Heart left ventricle (tissue), 16 donors: ENCODE results near the gene SRSF8. TPM values are rescaled to one million over a fixed set of nuclear protein-coding genes. Genes with fewer than 3 reads are reported as not detected.
A peak's percentile ranks its signal among the peaks of the same experiment; 100 is the strongest.

ENCODE experiments used
- ATAC-seq, 4 donors: fragments of 200-7000 bp; cut with Tn5 transposase; one replicate each; pipeline ENCODE4 v1.9.1; 2020 to 2022; ENCODE audit warnings: moderate library complexity in 4 of 4, mild to moderate bottlenecking in 3 of 4, moderate number of reproducible peaks in 1 of 4
- DNase-seq, 5 donors: peaks; one replicate each; pipeline ENCODE4 v3.0.0-alpha.2; 2020
- H3K27ac ChIP-seq, 12 donors: fragments of 200-600 bp; sonication (generic) in 4 of 12; one replicate each; pipeline versions ENCODE4 v1.5.0 to v1.8.0; 2016 to 2022; ENCODE audit warnings: mild to moderate bottlenecking in 2 of 12
- H3K27me3 ChIP-seq, 9 donors: fragments of 200-600 bp; sonication (generic) in 2 of 9; one replicate each; pipeline versions ENCODE4 v1.5.1 to v1.8.0; 2016 to 2022; ENCODE audit warnings: mild to moderate bottlenecking in 3 of 9
- H3K36me3 ChIP-seq, 9 donors: fragments of 200-600 bp; sonication (generic) in 2 of 9; one replicate each; pipeline versions ENCODE4 v1.5.0 to v1.8.0; 2018 to 2022; ENCODE audit warnings: mild to moderate bottlenecking in 2 of 9
- H3K4me1 ChIP-seq, 12 donors: fragments of 200-600 bp; sonication (generic) in 4 of 12; one replicate each; pipeline versions ENCODE4 v1.5.0 to v1.8.0; 2016 to 2022; ENCODE audit warnings: mild to moderate bottlenecking in 3 of 12
- H3K4me3 ChIP-seq, 12 donors: fragments of 200-600 bp; sonication (generic) in 4 of 12; one replicate each; pipeline versions ENCODE4 v1.5.0 to v1.8.0; 2017 to 2022; ENCODE audit warnings: mild to moderate bottlenecking in 9 of 12, moderate library complexity in 4 of 12
- H3K9me3 ChIP-seq, 12 donors: fragments of 200-600 bp; sonication (generic) in 4 of 12; one replicate each; pipeline versions ENCODE4 v1.5.0 to v1.8.0; 2016 to 2022; ENCODE audit warnings: mild to moderate bottlenecking in 1 of 12
- CTCF ChIP-seq, 12 donors: fragments of 200-600 bp; sonication (generic) in 4 of 12; IDR thresholded peaks; one replicate each; pipeline versions ENCODE4 v1.5.0 to v1.8.0; 2018 to 2022; ENCODE audit warnings: antibody characterized with exemption in 12 of 12, mild to moderate bottlenecking in 5 of 12
- POLR2A ChIP-seq, 2 donors: fragments of 450-650 bp; IDR thresholded peaks; one replicate each; pipeline ENCODE4 v1.6.1; 2017; ENCODE audit warnings: antibody characterized with exemption in 2 of 2, mild to moderate bottlenecking in 2 of 2, moderate library complexity in 2 of 2
- WGBS, 4 donors: extraction: QIAGEN DNeasy Blood & Tissue Kit in 2 of 4; methylation state at CpG; one replicate each; pipeline versions ENCODE4 v1.1.5 to v1.1.7; 2013 to 2018; 5-methylcytosine and 5-hydroxymethylcytosine counted together
- intact Hi-C, 10 donors: fragments of 100-400 bp; cut with DNase I; formaldehyde crosslinking; loops; one replicate each; pipeline versions ENCODE4 v1.11.1 to v1.14.2; 2022
- polyA plus RNA-seq, 2 donors: library from polyadenylated mRNA; stranded (reverse); fragments of 200-250 nt; gene quantifications; one replicate each; pipeline ENCODE4 v1.2.3, GENCODE V29; 2013
- total RNA-seq, 9 donors: library from RNA; depleted of rRNA in 2 of 9; stranded (reverse); fragments of >200 nt in 2 of 9; fragmentation: NEBNext Ultra II Directional in 3 of 9; extraction: Animal tissue kit (Norgen Biotek cat#: 25700) in 3 of 9; gene quantifications; one replicate each; pipeline versions ENCODE4 v1.1.0 to v1.2.4, GENCODE V29; 2016 to 2023
- donor health status: ischemic (EF 13 %, LVEDD 7.1; RV severe dilation, severe dysfunction).
- donor health status: healthy with polysubstance abuse.
- donor health status: DM: no; HTN: yes; CAD: no.
- donor health status: DM: no; HTN: no; CAD: no.
- donor health status: ischemic (EF 25% LVEDD 6.9; RV normal size, moderate dysfunction).
- donor health status: ischemic (EF 25% LVEDD 5.7; RV mildly dilated, moderate dysfunction).
- donor health status: healthy.
- donor health status: DM: yes; HTN: yes; CAD: no.
- donor health status: ischemic (EF 35%, LVEDD 5.7; RV mildly dilated, moderate dysfunction).
- donor health status: nonischemic (EF 11% LVEDD 7.7; RV severe dilation, severe dysfunction).
- donor health status: DM: yes; HTN: yes; CAD: no.
- donor health status: PGD.
- donor health status: ischemic (EF 29% LVEDD 5.4; RV normal size, mild dysfunction).
- donor health status: nonischemic (EF 23%, LVEDD 6.1; RV moderate dilation, normal function).

The SRSF8 gene
- total and polyA plus RNA-seq, 11 donors, result 20.0 to 26.5 (median 22.7) TPM

GRCh38 chr11:95059046-95059445, 7.7 kb upstream of the SRSF8 start:
- intact Hi-C loops, result no loop called here
- H3K36me3 ChIP-seq, result no peaks in the 10 kb centered on the region
- DNase-seq (no peak), ATAC-seq (peak in 1 of 4 donors; percentile 75)
- H3K27me3 ChIP-seq, result peaks cover 0 to 10% (median 0%) of the 10 kb centered on the region in 9 donors
- no peak for TF ChIP-seq POLR2A (IDR thresholded peaks at IDR 0.05)
- no peak for TF ChIP-seq CTCF (IDR thresholded peaks at IDR 0.05)
- no peaks in the 10 kb centered on the region for H3K4me1 ChIP-seq
- no peak overlapping the region for H3K27ac ChIP-seq
- H3K9me3 ChIP-seq, result no peaks in the 10 kb centered on the region
- H3K4me3 ChIP-seq, result no peak overlapping the region
- WGBS, 4 donors, result 71 to 79% (median 74%) methylated on average over 6 of the region's 6 CpGs

- Histone ChIP-seq H3K27ac (no peak overlapping the region), H3K4me3 (no peak overlapping the region), H3K27me3 (no peaks in the 10 kb centered on the region), H3K36me3 (no peaks in the 10 kb centered on the region), H3K9me3 (no peaks in the 10 kb centered on the region), H3K4me1 (peaks cover under 1 to 22% (median 13%) of the 10 kb centered on the region in 12 donors)
- 91 to 99% (median 95%) methylated on average over 1 of the region's 1 CpG for WGBS, 4 donors
- no peak for DNase-seq
- intact Hi-C loops, result loop anchor here in 8 of 10 donors (5.0 to 10.0 kb wide), 10 partner anchors 67 to 702 kb away; partner anchors contain the start of genes CWC15 (in 4 of the 8), KDM4D (in 4 of the 8) and SESN3 (in 1 of the 8)
- TF ChIP-seq CTCF (IDR thresholded peaks at IDR 0.05) (no peak), POLR2A (IDR thresholded peaks at IDR 0.05) (no peak)
- ATAC-seq, result no peak
Measured at GRCh38 chr11:95065336-95065735, 1.4 kb upstream of the SRSF8 start.

DNA sequence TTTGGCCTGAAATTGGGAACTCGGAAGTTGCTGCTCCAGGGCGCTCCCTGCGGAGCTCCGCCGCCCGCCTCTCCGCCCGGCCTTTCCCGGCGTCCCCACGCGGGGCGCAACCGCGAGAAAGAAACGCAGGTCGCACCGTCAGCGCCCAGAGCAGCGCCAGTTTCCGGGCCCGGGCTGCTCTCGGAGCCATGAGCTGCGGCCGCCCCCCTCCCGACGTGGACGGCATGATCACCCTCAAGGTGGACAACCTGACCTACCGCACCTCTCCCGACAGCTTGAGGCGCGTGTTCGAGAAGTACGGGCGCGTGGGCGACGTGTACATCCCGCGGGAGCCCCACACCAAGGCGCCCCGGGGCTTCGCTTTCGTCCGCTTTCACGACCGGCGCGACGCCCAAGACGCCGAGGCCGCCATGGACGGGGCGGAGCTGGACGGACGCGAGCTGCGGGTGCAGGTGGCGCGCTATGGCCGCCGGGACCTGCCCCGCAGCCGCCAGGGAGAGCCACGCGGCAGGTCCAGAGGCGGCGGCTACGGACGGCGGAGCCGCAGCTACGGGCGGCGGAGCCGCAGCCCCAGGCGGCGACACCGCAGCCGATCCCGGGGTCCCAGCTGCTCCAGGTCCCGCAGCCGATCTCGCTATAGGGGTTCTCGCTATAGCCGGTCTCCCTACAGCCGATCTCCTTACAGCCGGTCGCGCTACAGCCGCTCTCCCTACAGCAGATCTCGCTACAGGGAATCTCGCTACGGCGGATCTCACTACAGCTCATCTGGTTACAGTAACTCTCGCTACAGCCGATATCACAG, 521 bp downstream of the SRSF8 start:
- TF ChIP-seq POLR2A (IDR thresholded peaks at IDR 0.05) (peak in 1 of 2 donors; percentile 49), CTCF (IDR thresholded peaks at IDR 0.05) (peak; percentile 35 to 83 (median 62))
- peak; percentile 85 to 93 (median 89) for DNase-seq
- Histone ChIP-seq H3K27me3 (no peaks in the 10 kb centered on the region), H3K9me3 (no peaks in the 10 kb centered on the region), H3K4me3 (peak overlapping the region; percentile 62 to 92 (median 78)), H3K36me3 (peaks cover 0 to 8% (median 0%) of the 10 kb centered on the region in 9 donors), H3K4me1 (peaks cover 3 to 24% (median 13%) of the 10 kb centered on the region in 12 donors), H3K27ac (peak overlapping the region; percentile 93 to 99 (median 96))
- ATAC-seq, result peak; percentile 65 to 91 (median 86)
- WGBS, 4 donors, result 0 to 1% (median 1%) methylated on average over 25 to 98 of the region's 98 CpGs
- intact Hi-C loops, result loop anchor here in 8 of 10 donors (2.0 to 10.0 kb wide), 12 partner anchors 65 to 700 kb away; partner anchors contain the start of genes CWC15 (in 4 of the 8), KDM4D (in 4 of the 8) and SESN3 (in 2 of the 8)

GRCh38 chr11:95067841-95068219, 1.1 kb downstream of the SRSF8 start:
- 0 to 1% (median 0%) methylated on average over 16 of the region's 16 CpGs for WGBS, 4 donors
- H3K27me3 ChIP-seq, result no peaks in the 10 kb centered on the region
- no peaks in the 10 kb centered on the region for H3K9me3 ChIP-seq
- H3K27ac ChIP-seq, result peak overlapping the region; percentile 93 to 99 (median 96)
- H3K36me3 ChIP-seq, result peaks cover 0 to 8% (median 0%) of the 10 kb centered on the region in 9 donors
- DNase-seq (peak in 2 of 5 donors; percentile 33 to 50), ATAC-seq (peak in 1 of 4 donors; percentile 10)
- intact Hi-C loops, result loop anchor here (1.0 to 10.0 kb wide), 14 partner anchors 21 to 699 kb away; partner anchors contain the start of genes CWC15 (in 4 of the 10), KDM4D (in 4 of the 10), SESN3 (in 2 of the 10) and ENDOD1 (in 1 of the 10)
- TF ChIP-seq POLR2A (IDR thresholded peaks at IDR 0.05), result no peak
- TF ChIP-seq CTCF (IDR thresholded peaks at IDR 0.05), result no peak
- H3K4me3 ChIP-seq, result peak overlapping the region; percentile 62 to 92 (median 78)
- peaks cover 3 to 24% (median 13%) of the 10 kb centered on the region in 12 donors for H3K4me1 ChIP-seq
